RPMI8226 (cell line): ENCODE results near the gene CAB39L.

ENCODE experiments used
- DNase-seq: peaks from one replicate; pipeline ENCODE4 v3.0.0-alpha.2; 2015

The CAB39L gene

DNA sequence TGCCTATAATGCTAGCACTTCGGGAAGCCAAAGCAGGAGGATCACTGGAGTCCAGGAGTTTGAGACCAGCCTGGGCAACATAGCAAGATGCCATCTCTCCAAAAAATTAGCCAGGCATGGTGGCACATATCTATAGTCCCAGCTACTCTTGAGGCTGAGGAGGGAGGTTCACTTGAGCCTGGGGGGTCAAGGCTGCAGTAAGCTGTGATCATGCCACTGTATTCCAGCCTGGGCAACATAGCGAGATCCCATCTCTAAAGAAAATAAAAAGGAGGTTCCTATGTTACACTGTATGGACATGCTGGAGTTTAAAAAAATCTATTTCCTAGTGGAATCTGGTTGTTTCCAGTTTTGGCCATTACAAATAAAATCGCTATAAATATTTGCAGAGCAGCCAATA is 2.6 kb downstream of the CAB39L start:
- DNase-seq: no peak

DNA sequence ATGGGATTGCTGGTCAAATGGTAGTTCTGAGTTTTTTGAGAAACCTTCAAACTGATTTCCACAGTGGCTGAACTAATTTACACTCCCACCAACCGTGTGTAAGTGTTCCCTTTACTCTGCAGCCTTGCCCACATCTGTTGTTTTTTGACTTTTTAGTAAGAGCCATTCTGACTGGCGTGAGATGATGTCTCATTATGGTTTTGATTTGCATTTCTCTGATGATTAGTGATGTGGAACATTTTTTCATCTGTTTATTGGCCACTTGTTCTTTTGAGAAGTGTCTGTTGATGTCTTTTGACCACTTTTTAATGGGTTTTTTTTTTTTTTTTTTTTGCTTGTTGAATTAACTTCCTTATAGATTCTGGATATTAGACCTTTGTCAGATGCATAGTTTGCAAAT is 4.3 kb downstream of the CAB39L start:
- no peak for DNase-seq

DNA sequence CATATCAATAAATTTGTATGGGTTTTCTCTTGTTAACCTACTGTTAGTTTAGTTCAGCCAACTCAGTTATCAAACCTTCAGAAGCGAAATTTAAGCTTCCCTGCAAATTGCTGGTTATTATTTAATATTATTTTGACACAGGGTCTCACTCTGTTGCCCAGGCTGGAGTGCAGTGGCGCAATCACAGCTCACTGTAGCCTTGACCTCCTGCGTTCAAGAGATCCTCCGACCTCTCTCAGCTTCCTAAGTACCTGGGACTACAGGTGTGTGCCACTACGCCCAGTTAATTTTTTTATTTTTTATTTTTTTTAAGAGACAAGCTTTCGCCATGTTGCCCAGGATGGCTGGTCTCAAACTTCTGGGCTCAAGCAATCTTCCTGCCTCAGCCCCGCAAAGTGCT is 6.2 kb downstream of the CAB39L start:
- DNase-seq: no peak

DNA sequence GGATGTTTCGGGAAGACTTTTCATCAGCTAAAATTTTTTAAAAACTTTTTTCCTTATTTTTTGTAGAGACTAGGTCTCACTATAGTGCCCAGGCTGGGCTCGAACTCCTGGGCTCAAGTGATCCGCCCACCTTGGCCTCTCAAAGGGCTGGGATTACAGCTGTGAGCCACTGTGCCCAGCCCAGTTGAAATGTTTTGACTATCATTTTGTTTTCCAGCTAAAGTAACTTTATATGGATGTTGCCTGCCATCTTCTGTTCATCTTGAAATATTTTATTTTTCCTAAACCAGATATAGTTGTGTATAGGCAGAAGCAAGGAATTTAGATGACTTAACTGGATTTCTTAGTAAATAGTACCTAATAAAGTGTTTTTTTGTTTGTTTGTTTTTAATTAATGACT is 7.0 kb downstream of the CAB39L start:
- DNase-seq: no peak

DNA sequence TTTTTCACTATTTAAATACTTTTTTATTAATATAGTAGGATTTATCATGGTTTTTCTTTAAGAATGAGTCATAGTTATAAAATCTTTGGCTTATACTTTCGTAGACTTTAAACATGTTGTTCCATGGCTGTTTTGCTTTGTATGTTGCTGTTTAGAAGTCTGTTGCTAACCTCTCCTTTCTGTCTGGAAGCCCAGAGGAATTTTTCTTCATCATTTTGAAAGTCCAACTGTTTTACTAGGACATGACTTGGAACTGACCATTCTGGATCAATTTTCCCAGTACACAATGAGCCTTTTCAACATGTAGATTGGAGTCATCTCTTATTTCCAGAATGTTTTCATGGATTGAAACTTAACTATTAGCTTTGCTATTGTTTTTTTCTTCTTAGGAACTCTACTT is 7.9 kb downstream of the CAB39L start:
- no peak for DNase-seq

DNA sequence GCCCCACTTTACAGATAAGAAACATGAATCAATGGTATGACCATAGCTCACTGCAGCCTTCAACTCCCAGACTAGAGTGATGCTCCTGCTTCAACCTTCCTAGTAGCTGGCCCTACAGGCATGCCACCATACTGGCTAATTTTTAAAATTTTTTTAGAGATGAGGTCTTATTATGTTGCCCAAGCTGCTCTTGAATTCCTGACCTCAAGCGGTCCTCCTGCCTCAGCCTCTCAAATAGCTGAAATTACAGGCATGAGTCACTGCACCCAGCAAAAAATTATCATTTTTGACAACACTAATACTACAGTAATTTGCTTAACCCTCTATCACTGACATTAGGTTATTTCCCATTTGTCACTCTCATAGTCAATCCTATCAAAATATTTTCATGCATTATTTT is 14.7 kb downstream of the CAB39L start:
- DNase-seq: no peak

DNA sequence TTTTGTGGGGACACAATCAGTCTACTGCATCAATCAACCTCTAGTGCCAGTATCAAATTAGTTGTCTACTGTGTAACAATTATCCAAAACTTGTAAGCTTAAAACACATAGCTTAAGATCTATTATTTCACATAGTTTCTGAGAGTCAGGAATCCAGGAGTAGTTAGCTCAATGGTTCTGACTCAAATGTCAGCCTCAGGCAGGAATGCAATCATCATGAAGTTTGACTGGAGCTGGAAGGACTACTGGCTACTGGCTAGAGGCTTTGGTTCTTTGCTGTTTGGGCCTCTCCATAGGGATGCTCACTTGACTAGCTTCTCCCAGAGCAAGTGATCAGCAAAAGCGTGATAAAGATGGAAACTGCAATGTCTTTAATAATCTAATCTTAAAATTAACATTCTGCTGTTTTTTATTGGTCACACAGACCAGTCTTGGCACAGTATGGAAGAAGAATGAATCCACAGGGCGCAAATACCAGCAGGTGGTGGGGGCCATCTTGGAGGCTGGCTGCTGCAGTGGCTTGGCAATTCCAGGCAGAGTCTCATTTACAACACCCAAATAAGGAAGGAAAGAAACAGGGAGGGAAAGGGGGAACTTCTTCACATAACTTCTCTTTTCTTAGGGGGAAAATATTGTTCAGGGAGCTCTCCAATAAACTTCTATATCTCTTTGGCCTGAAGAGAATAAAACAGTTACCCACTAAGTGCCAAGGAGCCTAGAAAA is 15.7 kb downstream of the CAB39L start:
- DNase-seq: no peak

DNA sequence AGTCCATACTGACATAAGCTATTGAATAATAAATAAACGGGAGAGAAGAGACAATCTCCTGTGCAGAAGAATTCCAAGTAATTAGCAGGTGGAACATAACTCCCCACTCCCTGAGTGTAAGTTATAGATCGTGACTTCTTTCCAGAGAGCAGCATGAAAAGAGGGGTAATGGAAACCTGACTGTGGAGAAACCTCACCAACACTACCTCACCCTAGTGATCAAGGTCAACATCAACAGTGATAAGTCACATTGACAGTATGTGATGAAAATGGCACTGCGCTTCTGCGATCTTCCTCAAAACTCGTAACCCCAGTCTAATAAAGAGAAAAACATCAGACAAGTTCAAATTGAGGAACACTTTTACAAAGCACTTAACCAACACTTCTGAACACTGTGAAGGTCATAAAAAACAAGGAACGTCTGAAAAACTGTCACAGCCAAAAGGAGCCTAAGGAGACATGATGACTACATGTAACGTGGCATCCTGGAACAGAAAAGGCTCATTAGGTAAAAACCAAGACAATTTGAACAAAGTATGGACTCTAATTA is 19.8 kb downstream of the CAB39L start:
- no peak for DNase-seq

DNA sequence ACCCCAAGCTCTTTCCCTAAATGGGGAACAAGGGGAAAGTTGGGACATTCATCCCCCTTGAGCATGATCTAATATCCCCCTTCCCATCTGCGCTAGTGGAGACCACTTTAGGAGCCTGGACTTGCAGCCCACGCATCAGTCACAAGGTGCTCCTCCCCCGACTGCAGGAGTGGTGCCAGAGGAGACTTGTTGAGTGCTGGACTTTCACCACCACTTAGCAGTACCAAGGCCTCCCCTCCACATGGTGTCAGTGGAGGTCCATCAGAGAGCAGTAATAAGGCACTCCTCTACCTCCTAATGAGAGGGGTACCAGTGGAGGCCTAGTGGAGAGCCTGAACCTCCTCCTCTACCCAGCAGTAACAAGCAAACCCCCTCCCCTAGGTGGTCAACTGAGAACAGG is 22.5 kb downstream of the CAB39L start:
- DNase-seq: peak; percentile 29

DNA sequence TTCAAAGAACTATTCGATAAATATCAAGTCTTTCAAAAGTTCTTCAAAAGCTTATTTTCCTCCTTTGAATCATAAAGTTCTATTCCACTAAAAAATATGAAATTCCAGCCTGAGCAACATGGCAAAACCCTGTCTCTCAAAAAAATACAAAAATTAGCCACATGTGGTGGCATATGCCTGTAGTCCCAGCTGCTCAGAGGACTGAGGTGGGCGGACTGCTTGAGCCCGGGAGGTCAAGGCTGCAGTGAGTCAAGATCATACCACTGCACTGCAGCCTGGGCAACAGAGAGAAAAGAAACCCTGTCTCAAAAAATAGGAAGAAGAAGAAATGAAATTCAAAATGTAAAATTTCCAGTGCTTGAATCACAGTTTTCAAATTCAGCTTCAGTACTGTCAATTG is 24.6 kb downstream of the CAB39L start:
- no peak for DNase-seq

DNA sequence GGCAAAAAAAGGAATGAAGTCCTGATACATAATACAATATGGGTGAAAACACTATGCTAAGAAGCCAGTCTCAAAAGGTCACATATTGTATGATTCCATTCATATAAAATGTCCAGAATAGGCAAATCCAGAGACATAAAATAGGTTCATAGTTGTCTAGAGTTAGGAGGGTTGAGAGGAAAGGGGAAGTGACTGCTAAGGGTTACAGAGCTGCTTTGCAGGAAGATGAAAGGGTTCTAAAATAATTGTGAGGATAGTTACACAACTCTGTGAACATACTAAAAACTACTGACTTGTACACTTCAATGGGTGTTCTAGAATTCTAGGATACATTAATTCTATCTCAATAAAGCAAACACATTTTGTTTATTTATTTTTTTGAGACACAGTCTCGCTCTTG is 25.7 kb downstream of the CAB39L start:
- DNase-seq: no peak

DNA sequence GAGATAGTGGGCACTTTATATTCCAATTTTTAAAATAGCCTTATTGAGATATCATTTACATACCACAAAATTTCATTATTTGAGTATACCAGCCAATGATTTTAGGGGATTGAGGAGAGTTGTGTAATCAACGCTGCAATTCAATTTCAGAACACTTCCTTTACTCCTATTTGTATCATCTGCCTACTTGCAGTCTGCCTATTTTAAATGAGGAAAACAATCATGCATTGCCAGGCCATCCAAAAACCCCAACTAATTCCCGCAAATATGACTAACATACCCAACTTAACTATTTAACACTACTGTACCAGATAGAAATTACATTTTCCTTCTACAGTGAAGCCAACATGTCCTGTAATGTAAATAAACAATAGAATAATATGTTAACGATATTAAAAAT is 26.7 kb downstream of the CAB39L start:
- no peak for DNase-seq

DNA sequence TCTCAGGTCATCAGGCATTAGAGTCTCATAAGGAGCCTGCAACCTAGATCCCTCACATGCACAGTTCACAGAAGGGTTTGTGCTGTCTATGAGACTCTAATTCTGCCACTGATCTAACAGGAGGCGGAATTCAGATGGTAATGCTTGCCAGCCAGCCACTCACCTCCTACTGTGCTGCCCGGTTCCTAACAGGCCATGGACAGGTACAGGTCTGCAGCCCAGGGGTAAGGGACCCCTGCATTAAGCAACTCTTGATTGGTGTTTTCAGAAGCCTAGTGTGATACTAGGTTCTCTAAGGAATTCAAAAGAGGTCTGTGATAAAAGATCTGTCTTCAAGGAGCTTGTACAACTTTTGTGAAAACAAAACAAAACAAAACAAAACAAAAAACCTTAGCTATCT is 31.1 kb downstream of the CAB39L start:
- no peak for DNase-seq

DNA sequence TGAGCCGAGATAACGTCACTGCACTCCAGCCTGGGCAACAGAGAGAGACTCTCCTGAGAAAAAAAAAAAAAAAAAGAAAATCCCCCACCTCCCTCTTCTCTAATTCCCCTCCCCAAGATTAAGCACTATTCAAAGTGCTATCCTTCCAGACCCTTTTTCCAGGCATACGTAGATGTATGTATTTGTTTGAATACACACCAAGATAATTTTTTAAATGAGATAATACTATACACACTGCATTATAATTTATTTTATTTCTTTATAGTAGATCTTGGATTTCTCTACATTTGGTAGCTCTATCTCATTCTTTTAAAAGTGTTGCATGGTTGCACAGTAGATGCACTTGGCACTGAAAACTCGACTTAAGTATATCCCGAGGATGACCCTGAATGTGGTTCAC is 32.5 kb downstream of the CAB39L start:
- no peak for DNase-seq

DNA sequence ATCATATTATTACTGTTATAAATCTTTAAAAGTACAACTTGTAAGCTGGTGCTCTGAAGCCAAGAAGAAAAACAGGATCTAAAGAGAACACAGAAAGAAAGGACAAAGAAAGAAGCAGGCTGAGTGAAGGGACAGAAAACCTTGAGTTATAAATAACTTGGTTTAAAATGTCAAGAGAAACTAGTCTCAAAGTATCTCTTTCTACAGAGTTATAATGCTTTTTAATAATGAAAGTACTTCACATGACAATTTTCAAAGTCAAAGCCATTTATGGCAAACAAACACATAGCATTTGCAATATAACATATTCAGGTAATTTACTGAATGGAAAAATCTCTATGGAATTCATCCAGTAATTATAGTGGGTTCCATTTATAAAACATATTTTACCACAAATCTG is 33.4 kb downstream of the CAB39L start:
- no peak for DNase-seq

DNA sequence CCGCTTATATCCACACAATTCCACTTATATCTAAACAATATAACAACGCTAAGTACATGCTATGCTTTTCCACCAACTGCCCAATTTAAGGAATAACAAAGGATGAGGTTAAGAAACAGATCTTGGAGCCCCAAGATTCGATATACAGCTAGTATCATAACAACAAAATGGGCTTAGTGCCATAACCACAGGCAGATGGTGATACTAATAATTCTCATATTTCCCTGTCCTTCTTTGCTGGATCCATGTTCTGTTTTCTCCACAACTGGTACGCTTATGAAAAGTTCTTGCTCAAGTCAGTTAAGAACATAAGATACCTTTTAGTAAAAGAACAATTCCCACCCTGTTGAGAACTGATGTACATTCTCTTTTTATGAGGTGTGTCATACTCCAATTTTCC is 33.9 kb downstream of the CAB39L start:
- no peak for DNase-seq

DNA sequence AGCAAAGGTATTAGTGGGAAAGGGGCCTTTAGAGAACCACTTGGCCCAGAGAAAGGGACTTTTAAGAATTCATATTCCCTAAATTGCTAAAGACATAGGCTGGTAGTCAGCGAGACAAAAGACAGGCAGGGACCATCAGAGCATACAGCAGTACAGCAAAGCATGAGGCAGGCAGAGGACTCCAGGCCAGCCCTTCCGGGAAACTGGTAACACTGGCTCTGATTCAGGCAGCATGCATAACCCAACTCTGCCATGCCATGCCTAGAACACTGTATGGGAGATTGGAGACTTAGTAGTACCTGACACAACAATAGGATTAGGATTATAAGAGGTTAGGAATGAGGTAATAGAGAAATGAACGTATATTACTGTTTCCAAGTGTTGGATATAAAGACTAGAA is 34.9 kb downstream of the CAB39L start:
- DNase-seq: no peak

DNA sequence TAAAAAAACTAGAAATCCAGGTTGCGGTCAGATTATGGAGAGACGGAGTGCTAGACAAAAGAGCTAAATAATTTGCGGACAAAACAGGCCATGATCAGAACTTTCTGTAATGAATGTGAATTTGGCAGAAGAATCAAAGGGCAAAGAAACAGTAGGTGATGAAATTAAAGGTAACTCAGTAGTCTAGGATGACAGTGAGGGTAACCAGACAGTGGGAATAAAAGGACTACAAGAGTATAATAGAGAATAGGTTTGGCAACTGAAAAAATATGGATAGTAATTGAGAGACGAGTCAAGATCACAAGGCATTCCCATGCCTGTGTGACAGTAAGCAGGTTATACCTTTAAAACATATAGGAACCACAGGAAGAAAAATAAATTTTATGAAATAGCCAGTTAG is 35.9 kb downstream of the CAB39L start:
- no peak for DNase-seq

DNA sequence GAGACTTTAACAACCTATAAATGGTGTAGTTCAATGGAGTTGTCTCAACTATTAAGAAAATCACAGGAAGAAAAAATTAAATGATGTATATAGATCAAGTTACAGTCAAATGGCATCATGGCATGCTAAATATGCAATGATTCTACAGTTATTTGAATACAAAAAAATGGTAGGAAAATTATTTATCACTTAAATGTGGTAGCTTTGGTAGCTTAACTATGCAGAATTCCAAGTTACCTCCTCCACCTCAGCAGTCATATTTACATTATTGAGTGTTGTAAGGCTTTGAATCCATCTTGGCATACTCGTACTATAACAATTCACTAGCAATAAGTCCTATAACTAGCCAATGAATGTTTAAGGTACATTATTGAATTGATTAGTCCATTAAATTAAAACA is 36.8 kb downstream of the CAB39L start:
- DNase-seq: no peak

DNA sequence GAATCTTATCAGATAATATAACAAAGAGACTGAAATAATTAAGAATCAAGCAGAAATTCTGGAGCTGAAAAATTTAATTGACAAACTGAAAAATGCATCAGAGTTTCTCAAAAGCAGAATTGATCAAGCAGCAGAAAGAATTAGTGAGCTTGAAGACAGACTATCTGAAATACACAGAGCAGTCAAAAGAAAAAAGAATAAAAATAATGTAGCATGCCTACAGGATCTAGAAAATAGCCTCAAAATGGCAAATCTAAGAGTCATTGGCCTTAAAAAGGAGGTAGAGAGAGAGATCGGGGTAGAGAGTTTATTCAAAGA is 39.2 kb downstream of the CAB39L start:
- DNase-seq: no peak

DNA sequence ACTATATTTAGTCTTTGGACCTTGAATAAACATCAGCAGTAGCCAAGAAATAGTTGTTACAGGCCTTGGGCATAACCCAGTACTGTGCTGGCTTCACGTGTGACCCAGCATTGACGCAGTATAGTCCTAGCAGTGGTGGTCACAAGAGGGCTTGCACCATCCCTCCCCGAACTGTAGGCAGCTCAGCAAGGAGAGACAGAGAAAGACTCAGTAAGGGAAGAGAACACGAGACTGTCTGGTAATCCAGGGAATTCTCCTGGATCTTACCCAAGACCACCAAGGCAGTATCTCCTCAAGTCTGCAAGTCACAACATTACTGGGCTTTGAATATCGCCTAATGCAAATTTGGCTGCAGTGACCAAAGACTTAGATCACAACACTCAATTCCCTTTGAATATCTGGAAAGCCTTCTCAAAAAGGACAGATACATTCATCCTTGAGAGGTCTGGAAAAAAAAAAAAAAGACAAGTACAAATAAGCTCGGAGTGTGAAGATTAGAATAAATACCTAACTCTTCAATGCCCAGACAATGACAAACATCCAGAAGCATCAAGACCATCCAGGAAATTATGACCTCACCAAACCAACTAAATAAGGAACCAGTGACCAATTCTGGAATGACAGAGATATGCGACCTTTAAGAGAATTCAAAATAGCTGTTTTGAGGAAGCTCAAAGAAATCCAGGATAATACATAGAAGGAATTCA is 39.7 kb downstream of the CAB39L start:
- no peak for DNase-seq

DNA sequence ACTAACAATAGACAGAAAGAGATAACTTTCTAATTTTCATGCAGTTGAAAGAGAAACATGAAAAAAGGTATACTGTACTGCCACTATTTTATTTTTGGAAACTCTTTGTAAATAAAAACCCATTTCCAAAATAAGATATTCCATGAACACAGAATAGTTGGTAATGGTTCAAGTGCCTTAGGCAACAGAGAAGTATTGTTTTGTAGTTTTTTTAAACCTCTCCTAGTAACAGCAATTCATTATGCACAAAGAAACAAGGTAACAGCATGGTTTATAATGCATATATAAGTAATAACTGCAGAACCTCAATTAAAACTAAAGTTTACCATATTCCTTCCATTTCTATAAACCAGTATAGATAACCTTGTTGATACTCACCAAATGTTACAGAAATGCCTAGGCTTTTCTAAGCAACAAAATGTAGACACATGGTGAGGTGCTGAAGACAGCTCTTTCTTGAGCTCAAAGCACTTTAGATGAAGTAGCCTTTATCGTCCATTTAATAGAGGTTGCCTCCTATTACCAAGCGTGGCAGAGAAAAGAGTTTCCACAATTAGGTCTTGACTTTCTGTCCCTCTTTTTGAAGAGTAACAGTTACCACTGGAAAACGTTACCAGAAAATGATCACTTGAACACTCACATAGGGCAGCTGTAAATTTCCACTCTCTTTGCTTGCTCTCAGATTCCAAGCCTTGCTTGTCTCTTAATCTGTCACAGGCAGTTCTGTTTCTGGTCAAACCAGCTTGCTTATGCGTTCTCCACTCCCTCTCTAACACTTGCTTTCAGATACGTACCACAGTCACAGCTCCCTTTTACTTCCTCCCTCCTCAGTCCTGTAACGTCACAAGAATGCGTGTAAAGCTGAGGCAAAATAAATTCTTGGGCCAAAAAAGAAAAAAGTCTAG is 42.9 kb downstream of the CAB39L start:
- DNase-seq: no peak

DNA sequence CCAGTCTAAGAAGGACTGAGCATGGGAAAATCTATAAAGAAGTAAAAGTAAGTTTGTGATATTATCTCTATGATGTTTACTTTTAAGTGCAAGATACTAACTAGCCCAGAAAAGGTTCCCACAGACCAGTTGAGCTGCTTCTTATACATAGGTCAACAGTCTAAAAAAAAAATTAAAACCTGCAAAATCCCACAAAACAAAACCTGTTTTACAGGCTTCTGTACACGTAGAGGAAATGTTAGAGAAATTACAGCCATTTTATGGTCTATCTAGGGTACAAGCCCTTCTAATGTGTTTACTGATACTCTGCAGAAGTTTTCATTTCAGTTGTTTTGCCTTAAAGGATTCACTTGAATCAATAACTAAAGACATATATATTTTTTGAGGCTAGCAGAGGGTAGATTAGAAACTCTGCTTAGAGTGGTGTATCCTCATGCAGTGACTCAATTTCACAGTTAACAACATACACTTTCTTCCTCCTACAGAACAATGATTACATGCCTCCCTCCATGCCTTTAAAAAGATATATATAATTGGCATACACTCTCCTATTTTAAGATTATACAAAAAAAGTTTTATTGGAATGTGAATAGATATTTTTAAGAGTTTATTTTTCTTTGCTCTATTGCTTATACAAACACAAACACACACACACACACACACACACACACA is 43.9 kb downstream of the CAB39L start:
- no peak for DNase-seq
